Rectal smooth muscle tissue (tissue), 1 donor: Measurements from ENCODE around the gene GID8.

Source experiments
- H3K27ac ChIP-seq: one replicate; pipeline ENCODE4 v1.7.0; 2013; ENCODE audit warnings: low read depth, low read length, inconsistent platforms
- H3K27me3 ChIP-seq: one replicate; pipeline ENCODE4 v1.7.0; 2013; ENCODE audit warnings: low read length; ENCODE audit not compliant: control insufficient read depth, insufficient read depth
- H3K36me3 ChIP-seq: one replicate; pipeline ENCODE4 v1.7.0; 2013; ENCODE audit warnings: low read length; ENCODE audit not compliant: control insufficient read depth, insufficient read depth
- H3K4me1 ChIP-seq: one replicate; pipeline ENCODE4 v1.7.0; 2013; ENCODE audit warnings: low read length; ENCODE audit not compliant: control insufficient read depth, insufficient read depth
- H3K4me3 ChIP-seq: one replicate; pipeline ENCODE4 v1.7.0; 2013; ENCODE audit warnings: low read length
- H3K9ac ChIP-seq: one replicate; pipeline ENCODE4 v1.7.0; 2013; ENCODE audit warnings: low read length

Gene GID8

DNA sequence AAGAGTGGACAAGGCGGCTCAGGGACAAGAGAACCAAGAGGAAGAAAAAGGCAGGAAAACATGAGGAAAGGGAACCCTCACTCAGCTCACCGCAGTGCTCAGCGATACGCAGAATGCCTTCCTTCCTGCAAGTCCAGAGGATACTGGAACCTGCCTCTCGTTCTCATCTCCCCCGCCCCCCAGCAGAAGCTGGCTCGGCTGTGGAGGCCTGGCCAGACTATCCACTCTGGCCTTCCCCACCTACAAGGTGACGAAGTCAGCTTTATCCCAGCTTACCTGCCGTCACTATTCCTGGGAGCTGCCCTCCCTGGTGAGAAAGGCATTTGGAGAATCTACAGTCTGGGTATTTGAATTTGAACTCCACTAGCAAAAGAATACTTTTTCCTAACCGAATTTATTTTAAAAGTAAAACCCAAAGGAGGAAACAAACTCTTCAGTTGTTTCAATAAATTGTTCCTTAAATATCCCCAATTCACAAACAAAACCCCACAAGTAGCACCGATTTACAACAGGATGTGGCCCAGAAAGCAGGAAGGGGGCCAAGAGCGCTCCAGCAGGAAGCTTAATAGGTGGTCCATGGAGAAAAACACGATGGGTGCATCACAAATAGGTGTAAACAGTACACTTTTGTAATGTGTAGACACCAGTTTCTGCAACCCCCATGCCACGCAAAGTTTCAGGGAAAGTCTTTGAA is 9.6 kb upstream of the GID8 start:
- Histone ChIP-seq H3K36me3 (no peaks in the 10 kb centered on the region), H3K27ac (peak overlapping the region; percentile 74), H3K27me3 (no peaks in the 10 kb centered on the region), H3K4me3 (peak overlapping the region; percentile 61), H3K9ac (peak overlapping the region; percentile 22), H3K4me1 (peaks cover 28% of the 10 kb centered on the region)

DNA sequence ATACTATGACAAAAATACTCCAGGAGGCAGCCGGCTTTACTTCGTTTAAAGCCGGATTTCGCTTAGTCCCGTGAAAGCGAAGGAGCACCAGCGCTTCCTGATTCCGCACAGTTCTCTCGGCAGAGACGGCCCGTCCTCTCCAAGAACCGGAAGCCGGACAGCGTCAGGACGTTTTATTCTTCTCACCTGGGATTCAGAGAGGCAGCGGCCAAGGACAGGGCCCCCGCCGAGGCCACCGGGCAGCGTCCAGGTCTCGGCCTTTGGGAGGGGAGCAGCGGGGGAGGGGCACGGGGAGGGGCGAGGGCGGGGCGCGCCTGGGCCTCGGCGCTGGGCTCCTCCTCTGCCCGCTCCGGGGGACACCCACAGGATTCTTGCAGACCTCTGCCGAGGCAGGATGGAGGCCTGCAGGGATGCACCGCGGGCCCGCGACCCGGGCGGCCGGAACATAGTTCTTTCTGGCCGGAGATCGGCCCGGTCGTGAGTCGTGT is 8.9 kb upstream of the GID8 start:
- H3K27me3 ChIP-seq, result no peaks in the 10 kb centered on the region
- H3K9ac ChIP-seq, result peak overlapping the region; percentile 22
- peaks cover 22% of the 10 kb centered on the region for H3K4me1 ChIP-seq
- H3K36me3 ChIP-seq, result no peaks in the 10 kb centered on the region
- peak overlapping the region; percentile 61 for H3K4me3 ChIP-seq
- peak overlapping the region; percentile 74 for H3K27ac ChIP-seq

GRCh38 chr20:62931464-62931863 is 6.5 kb upstream of the GID8 start:
- Histone ChIP-seq H3K36me3 (no peaks in the 10 kb centered on the region), H3K27ac (no peak overlapping the region), H3K4me3 (no peak overlapping the region), H3K27me3 (no peaks in the 10 kb centered on the region), H3K9ac (no peak overlapping the region), H3K4me1 (peaks cover 13% of the 10 kb centered on the region)

DNA sequence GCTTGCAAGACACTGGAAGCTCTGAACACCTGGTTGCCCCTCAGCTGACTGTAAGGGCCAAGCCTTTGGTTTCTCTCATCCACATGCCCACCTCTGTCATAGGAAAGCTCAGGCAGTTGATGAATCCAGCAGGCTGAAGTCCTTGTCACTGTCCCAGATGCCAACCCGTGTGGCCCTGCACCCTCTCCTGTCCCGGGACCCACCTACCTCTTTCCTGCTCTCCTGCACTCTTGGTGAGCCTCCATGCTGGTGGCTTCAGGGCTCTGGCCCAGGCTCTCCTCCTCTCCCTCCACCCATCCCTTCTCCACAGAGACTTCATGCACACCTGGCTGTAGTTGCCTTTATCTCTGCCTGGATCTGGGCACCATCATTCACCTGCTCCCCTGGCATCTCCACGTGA is 4.0 kb upstream of the GID8 start:
- Histone ChIP-seq H3K9ac (no peak overlapping the region), H3K4me1 (peaks cover 4% of the 10 kb centered on the region)

GRCh38 chr20:62935204-62935967 is 2.6 kb upstream of the GID8 start:
- Histone ChIP-seq H3K4me3 (no peak overlapping the region), H3K4me1 (peaks cover 11% of the 10 kb centered on the region), H3K27me3 (no peaks in the 10 kb centered on the region), H3K27ac (no peak overlapping the region), H3K9ac (no peak overlapping the region), H3K36me3 (no peaks in the 10 kb centered on the region)

More for the DNA sequence above, 4.0 kb upstream of the GID8 start:
- Histone ChIP-seq H3K4me3 (no peak overlapping the region), H3K36me3 (no peaks in the 10 kb centered on the region), H3K27me3 (no peaks in the 10 kb centered on the region), H3K27ac (no peak overlapping the region)

GRCh38 chr20:62935968-62936585 is 1.9 kb upstream of the GID8 start:
- Histone ChIP-seq H3K4me1 (peaks cover 11% of the 10 kb centered on the region), H3K36me3 (peaks cover 3% of the 10 kb centered on the region), H3K4me3 (peak overlapping the region; percentile 7), H3K27ac (no peak overlapping the region), H3K27me3 (no peaks in the 10 kb centered on the region), H3K9ac (no peak overlapping the region)

GRCh38 chr20:62937268-62938104 is 461 bp upstream of the GID8 start:
- peak overlapping the region; percentile 85 for H3K27ac ChIP-seq
- peak overlapping the region; percentile 94 for H3K4me3 ChIP-seq
- peak overlapping the region; percentile 84 for H3K9ac ChIP-seq
- peaks cover 12% of the 10 kb centered on the region for H3K36me3 ChIP-seq
- no peaks in the 10 kb centered on the region for H3K27me3 ChIP-seq
- peaks cover 11% of the 10 kb centered on the region for H3K4me1 ChIP-seq

DNA sequence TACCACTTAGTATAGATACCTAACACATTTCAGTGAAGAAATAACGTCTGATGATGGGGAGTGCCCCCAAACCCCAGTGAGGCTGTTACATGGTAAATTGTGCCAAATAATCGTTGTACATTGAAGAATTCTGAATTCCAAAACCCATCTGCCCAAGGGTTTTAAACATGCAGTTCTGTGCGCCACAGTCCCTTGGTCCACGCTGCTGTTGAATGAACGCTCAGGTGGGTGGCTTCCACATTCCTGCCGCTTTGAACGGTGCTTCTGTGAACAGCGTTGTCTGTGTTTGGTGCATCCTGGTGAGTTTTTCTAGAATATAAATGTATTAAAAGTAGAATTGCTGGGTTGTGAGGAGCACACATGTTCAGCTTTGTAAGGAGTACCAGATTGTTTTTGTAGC is 2.9 kb downstream of the GID8 start:
- Histone ChIP-seq H3K4me3 (no peak overlapping the region), H3K27ac (no peak overlapping the region), H3K27me3 (no peaks in the 10 kb centered on the region), H3K4me1 (peaks cover 11% of the 10 kb centered on the region), H3K36me3 (peaks cover 33% of the 10 kb centered on the region), H3K9ac (no peak overlapping the region)

DNA sequence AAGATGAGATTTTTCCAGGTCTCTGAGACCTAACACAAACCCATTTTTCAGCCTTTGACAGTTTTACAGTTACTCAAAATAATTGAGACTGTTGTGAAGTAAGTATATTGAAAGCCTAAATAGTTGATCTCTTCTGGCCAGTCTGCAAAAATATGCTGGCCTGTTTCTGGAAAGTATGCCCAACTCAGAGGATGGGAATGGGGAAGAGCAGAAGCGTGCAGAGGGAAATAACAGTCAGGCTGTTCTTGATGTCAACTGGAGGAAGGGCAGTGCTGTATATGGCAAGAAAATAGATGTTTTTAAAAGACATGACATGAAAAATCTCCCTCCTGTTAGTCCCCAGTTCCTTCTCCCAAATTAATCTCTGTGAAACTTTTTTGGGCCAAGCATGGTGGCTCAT is 3.8 kb downstream of the GID8 start:
- H3K9ac ChIP-seq, result no peak overlapping the region
- peaks cover 40% of the 10 kb centered on the region for H3K36me3 ChIP-seq
- H3K27ac ChIP-seq, result no peak overlapping the region
- peaks cover 10% of the 10 kb centered on the region for H3K4me1 ChIP-seq
- no peak overlapping the region for H3K4me3 ChIP-seq
- H3K27me3 ChIP-seq, result no peaks in the 10 kb centered on the region

DNA sequence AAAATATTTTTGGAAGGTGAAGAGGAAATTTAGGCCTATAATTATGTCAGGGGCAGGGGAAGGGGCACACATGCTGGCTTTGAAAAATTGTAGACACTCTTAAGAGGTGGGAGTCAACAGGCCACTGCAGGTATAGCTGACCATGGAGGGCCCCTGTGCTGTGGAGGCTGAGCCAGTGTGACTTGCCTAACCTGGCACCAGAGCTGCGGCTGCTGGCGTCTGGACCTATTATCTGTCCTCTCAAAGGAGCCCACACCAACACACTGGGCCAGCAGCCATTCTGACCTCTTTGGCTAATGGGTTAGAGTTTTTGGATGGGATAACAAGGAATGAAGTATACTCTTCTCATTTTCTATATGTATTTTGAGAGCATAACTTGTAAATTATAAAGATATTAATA is 4.5 kb downstream of the GID8 start:
- H3K36me3 ChIP-seq, result peaks cover 46% of the 10 kb centered on the region
- no peaks in the 10 kb centered on the region for H3K27me3 ChIP-seq
- peaks cover 7% of the 10 kb centered on the region for H3K4me1 ChIP-seq
- no peak overlapping the region for H3K27ac ChIP-seq
- H3K9ac ChIP-seq, result no peak overlapping the region
- H3K4me3 ChIP-seq, result no peak overlapping the region

DNA sequence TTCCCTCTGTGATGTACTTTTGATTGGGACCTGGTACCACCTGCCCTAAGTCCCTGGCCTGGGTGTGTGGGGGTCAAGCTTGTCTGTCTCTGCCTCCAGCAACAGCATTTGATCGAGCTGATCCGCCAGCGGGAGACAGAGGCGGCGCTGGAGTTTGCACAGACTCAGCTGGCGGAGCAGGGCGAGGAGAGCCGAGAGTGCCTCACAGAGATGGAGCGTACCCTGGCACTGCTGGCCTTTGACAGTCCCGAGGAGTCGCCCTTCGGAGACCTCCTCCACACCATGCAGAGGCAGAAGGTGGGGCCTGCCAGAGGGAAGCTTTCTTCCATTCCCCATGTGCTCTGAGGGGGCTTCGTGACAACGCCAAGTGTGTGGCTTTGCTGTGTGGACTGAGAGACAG is 5.4 kb downstream of the GID8 start:
- H3K4me1 ChIP-seq, result peaks cover 7% of the 10 kb centered on the region
- H3K27ac ChIP-seq, result no peak overlapping the region
- no peak overlapping the region for H3K4me3 ChIP-seq
- H3K36me3 ChIP-seq, result peaks cover 51% of the 10 kb centered on the region
- H3K9ac ChIP-seq, result no peak overlapping the region
- no peaks in the 10 kb centered on the region for H3K27me3 ChIP-seq

GRCh38 chr20:62944184-62944583 is 6.2 kb downstream of the GID8 start:
- H3K9ac ChIP-seq, result no peak overlapping the region
- H3K36me3 ChIP-seq, result peaks cover 51% of the 10 kb centered on the region
- H3K4me3 ChIP-seq, result no peak overlapping the region
- no peak overlapping the region for H3K27ac ChIP-seq
- peaks cover 7% of the 10 kb centered on the region for H3K4me1 ChIP-seq
- H3K27me3 ChIP-seq, result no peaks in the 10 kb centered on the region
